Upper lobe of left lung (tissue), 4 donors: ENCODE measurements around the gene CR2.

Experiments used
- CTCF ChIP-seq, 6 experiments: fragments of 450-650 bp in 4 of 6; fragments of 200-600 bp in 2 of 6; sonication (generic) in 2 of 6; IDR thresholded peaks; one replicate each; pipeline ENCODE4 v1.5.1; 2016 to 2019; ENCODE audit warnings: antibody characterized with exemption in 6 of 6
- POLR2A ChIP-seq, 4 donors: fragments of 450-650 bp; IDR thresholded peaks; one replicate each; pipeline ENCODE4 v1.5.1; 2016 to 2017; ENCODE audit warnings: antibody characterized with exemption in 4 of 4, mild to moderate bottlenecking in 2 of 4
- POLR2AphosphoS5 ChIP-seq, 2 donors: sonication (generic); formaldehyde crosslinking; IDR thresholded peaks; one replicate each; pipeline ENCODE4 v1.5.1; 2017; ENCODE audit warnings: antibody characterized with exemption in 2 of 2

GRCh38 chr1:207486198-207486597 lies 32.1 kb downstream of the CR2 start:
- no peak for TF ChIP-seq CTCF (IDR thresholded peaks at IDR 0.05)
- TF ChIP-seq POLR2AphosphoS5 (IDR thresholded peaks at IDR 0.05) = no peak
- no peak for TF ChIP-seq POLR2A (IDR thresholded peaks at IDR 0.05)
